HG03439 (cell line): Measurements from ENCODE around the gene NPRL2.

Experiments used
- ATAC-seq: cut with Tn5 transposase; IDR thresholded peaks from one replicate; pipeline ENCODE4 v1.9.1; 2021; ENCODE audit warnings: mild to moderate bottlenecking, moderate library complexity; ENCODE audit not compliant: unreplicated experiment

NPRL2 gene

GRCh38 chr3:50350527-50351322, at the start of gene NPRL2, which contains the start of gene CYB561D2:
Gene NPRL2 (minus strand): TSS chr3:50350775. CDS start chr3:50350652, 123 bp downstream.
Gene CYB561D2 (plus strand): TSS chr3:50350862. CDS start chr3:50351434, 572 bp downstream.
- ATAC-seq: peak; percentile 73

- no peak for ATAC-seq
Measured at GRCh38 chr3:50396502-50396901, 45.9 kb upstream of the NPRL2 start.

GRCh38 chr3:50395070-50395860, 44.7 kb upstream of the NPRL2 start:
- ATAC-seq: no peak

- ATAC-seq: no peak
Measured at GRCh38 chr3:50393061-50393460, 42.5 kb upstream of the NPRL2 start.

GRCh38 chr3:50392101-50392715, 41.6 kb upstream of the NPRL2 start:
- ATAC-seq: no peak

- no peak for ATAC-seq
Measured at GRCh38 chr3:50390508-50391224, 40.1 kb upstream of the NPRL2 start.

- no peak for ATAC-seq
Measured at GRCh38 chr3:50389414-50389767, 38.8 kb upstream of the NPRL2 start.

- ATAC-seq: no peak
Measured at GRCh38 chr3:50388720-50389413, 38.3 kb upstream of the NPRL2 start.

- ATAC-seq: no peak
Measured at GRCh38 chr3:50388016-50388719, 37.6 kb upstream of the NPRL2 start.

- ATAC-seq: no peak
Measured at GRCh38 chr3:50385754-50386153, 35.2 kb upstream of the NPRL2 start.

- no peak for ATAC-seq
Measured at GRCh38 chr3:50383750-50384149, 33.2 kb upstream of the NPRL2 start.

- no peak for ATAC-seq
Measured at GRCh38 chr3:50382722-50383121, 32.1 kb upstream of the NPRL2 start.

GRCh38 chr3:50381383-50381782, 30.8 kb upstream of the NPRL2 start:
- no peak for ATAC-seq

- no peak for ATAC-seq
Measured at GRCh38 chr3:50380405-50381085, 30.0 kb upstream of the NPRL2 start.

GRCh38 chr3:50378757-50379156, 28.2 kb upstream of the NPRL2 start:
- no peak for ATAC-seq

- ATAC-seq: no peak
Measured at GRCh38 chr3:50378024-50378423, 27.4 kb upstream of the NPRL2 start.

- no peak for ATAC-seq
Measured at GRCh38 chr3:50375258-50375931, 24.8 kb upstream of the NPRL2 start.

GRCh38 chr3:50374363-50375257, 24.0 kb upstream of the NPRL2 start:
- ATAC-seq: no peak
